Activated CD4-positive, alpha-beta T cell treated with anti-CD3 and anti-CD28 coated beads, Interleukin-2, Interleukin-6, amounts not matched to agents 100 ng/mL and 50 ng/mL, durations not matched to agents 16 hours and 8 hours (primary cell): ENCODE results near the gene RET.
"Not testable (repeated sequence)": the region's sequence is repeated elsewhere in the genome, so short reads cannot be mapped to it uniquely, and the experiment has no call there.

ENCODE experiments used
- DNase-seq: peaks from one replicate; pipeline ENCODE4 v3.0.0-alpha.2; 2020

The RET gene

GRCh38 chr10:43079856-43080255 lies 3.0 kb downstream of the RET start:
- no peak for DNase-seq

GRCh38 chr10:43082087-43082486 lies 5.2 kb downstream of the RET start:
- no peak for DNase-seq

GRCh38 chr10:43082746-43083145 lies 5.9 kb downstream of the RET start:
- no peak for DNase-seq

- no peak for DNase-seq
Observed at GRCh38 chr10:43083764-43084163, 6.9 kb downstream of the RET start.

- no peak for DNase-seq
Observed at GRCh38 chr10:43084812-43085211, 7.9 kb downstream of the RET start.

GRCh38 chr10:43086321-43086942 lies 9.6 kb downstream of the RET start:
- no peak for DNase-seq

- no peak for DNase-seq
Observed at GRCh38 chr10:43089519-43089918, 12.7 kb downstream of the RET start.

- no peak for DNase-seq
Observed at GRCh38 chr10:43090188-43090587, 13.3 kb downstream of the RET start.

- no peak for DNase-seq
Observed at GRCh38 chr10:43090664-43091063, 13.8 kb downstream of the RET start.

GRCh38 chr10:43091846-43092245 lies 15.0 kb downstream of the RET start:
- no peak for DNase-seq

- DNase-seq: no peak
Observed at GRCh38 chr10:43093423-43094076, 16.7 kb downstream of the RET start.

- no peak for DNase-seq
Observed at GRCh38 chr10:43094085-43094484, 17.2 kb downstream of the RET start.

- not testable (repeated sequence) for DNase-seq
Observed at GRCh38 chr10:43099339-43099738, 22.5 kb downstream of the RET start.

- DNase-seq: no peak
Observed at GRCh38 chr10:43099928-43100327, 23.1 kb downstream of the RET start.

- no peak for DNase-seq
Observed at GRCh38 chr10:43100366-43100765, 23.5 kb downstream of the RET start.

- DNase-seq: no peak
Observed at GRCh38 chr10:43102063-43102828, 25.4 kb downstream of the RET start.

- peak; percentile 85 for DNase-seq
Observed at GRCh38 chr10:43105102-43105955, 28.5 kb downstream of the RET start.

GRCh38 chr10:43105956-43106229 lies 29.0 kb downstream of the RET start:
- no peak for DNase-seq

GRCh38 chr10:43106256-43107091 lies 29.6 kb downstream of the RET start:
- no peak for DNase-seq

GRCh38 chr10:43108951-43109350 lies 32.1 kb downstream of the RET start:
- DNase-seq: no peak

GRCh38 chr10:43109671-43110249 lies 32.9 kb downstream of the RET start:
- DNase-seq: no peak
